ENCODE measurements around the gene YIPF7.

GRCh38 chr4:44652002-44652401, 577 bp upstream of the YIPF7 start:
- TF ChIP-seq CTCF (IDR thresholded peaks at IDR 0.05) (no peak), REST (IDR thresholded peaks at IDR 0.05; ENCODE audit: insufficient read depth in 1 of 2, low read depth in 2 of 2, low read length in 1 of 2) (no peak), SIN3A (IDR thresholded peaks at IDR 0.05; ENCODE audit: borderline replicate concordance, insufficient read depth, low read depth, low read length) (no peak)
